ENCODE data around the gene CFAP65. TPM values are rescaled to one million over a fixed set of nuclear protein-coding genes. Genes with fewer than 3 reads are reported as not detected.

CFAP65 gene
- total and polyA plus RNA-seq, 9 of the 15 experiments (the other 6 are each of a cell fraction or from before 2014, with no cell fraction given) = not detected

DNA sequence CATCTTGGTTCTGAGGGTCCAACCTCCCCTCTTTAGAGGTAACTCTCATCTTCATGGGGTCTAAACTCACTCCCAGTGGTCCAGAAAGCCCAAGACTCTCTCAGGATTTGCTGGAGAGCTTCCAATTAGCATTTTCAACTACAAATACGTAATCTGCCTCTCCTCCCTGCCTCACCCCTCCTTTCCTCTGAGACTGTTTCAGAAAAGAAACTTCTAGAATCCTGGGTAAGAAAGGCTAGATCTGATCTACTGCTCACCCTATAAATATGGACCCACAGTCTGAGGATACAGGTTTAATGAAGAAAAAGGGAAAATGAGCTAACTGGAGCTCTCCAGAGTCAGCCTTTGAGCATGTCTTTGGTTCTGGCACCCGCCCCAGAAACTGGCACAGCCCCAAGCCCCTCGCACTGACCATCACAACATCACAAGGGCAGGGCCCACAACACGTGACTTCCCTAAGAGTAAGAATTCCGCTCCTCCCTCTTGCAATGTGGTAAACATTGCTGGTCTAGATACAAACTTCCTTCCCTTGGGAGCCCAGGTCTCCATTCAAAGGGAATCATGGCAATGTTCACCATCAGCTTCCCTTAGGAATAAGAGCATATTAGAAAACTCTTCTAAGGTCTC is 41.1 kb upstream of the CFAP65 start:
- Histone ChIP-seq H2AFZ (ENCODE audit: low read depth, low read length) (no peak overlapping the region), H3K27me3 (ENCODE audit: control insufficient read depth in 2 of 2, insufficient read depth in 2 of 2, low read length in 2 of 2) (no peaks in the 10 kb centered on the region), H3K4me2 (ENCODE audit: insufficient read depth, low read length) (no peak overlapping the region), H3K79me2 (ENCODE audit: control insufficient read depth, insufficient read depth, low read length) (no peaks in the 10 kb centered on the region), H3K9ac (ENCODE audit: insufficient read depth in 1 of 2, low read depth in 2 of 2, low read length in 2 of 2) (no peak overlapping the region), H3K4me1 (replicated peaks in 1 of 2; ENCODE audit: control insufficient read depth in 2 of 2, insufficient read depth in 2 of 2, low read length in 2 of 2) (0 out of 5 replicates have a peak, but pooled peaks cover 0 to 2% of the 10 kb centered on the region in 2 experiments), H4K20me1 (replicated peaks; ENCODE audit: control insufficient read depth, insufficient read depth, low read length) (no peaks in the 10 kb centered on the region; the same call in 1 of the 2 replicates), H3K9me1 (ENCODE audit: control insufficient read depth, insufficient read depth, low read length) (peaks cover 2% of the 10 kb centered on the region), H3K9me3 (replicated peaks; ENCODE audit: control insufficient read depth, insufficient read depth, low read depth, low read length) (no peaks in the 10 kb centered on the region), H3K27ac (ENCODE audit: extremely low read depth, low read depth, low read length) (no peak overlapping the region), H3K4me3 (no peak overlapping the region), H3K36me3 (ENCODE audit: control insufficient read depth, insufficient read depth, low read length) (no peaks in the 10 kb centered on the region)
- in situ Hi-C loops (cut with MboI) (no loop called here), intact Hi-C loops (cut with micrococcal nuclease) (no loop called here)
- ATAC-seq = no peak
- no TSS peak for BruUV-seq (replicated peaks)
- POLR2A ChIA-PET = no interaction called here
- CTCF ChIA-PET (ENCODE audit: low intra/inter-chr PET ratio) = no interaction called here
- TF ChIP-seq USF2 (CRISPR knock-in tag; IDR thresholded peaks at IDR 0.05) = peak; percentile 33
- no peak for TF ChIP-seq NFE2 (IDR thresholded peaks at IDR 0.05; ENCODE audit: low read depth)
- no peak for TF ChIP-seq SMC3 (conservative IDR thresholded peaks at IDR 0.05; ENCODE audit: insufficient read depth, low read depth, low read length)
- no peak for TF ChIP-seq TAF1 (IDR thresholded peaks at IDR 0.05; ENCODE audit: control insufficient read depth, extremely low read depth, insufficient read depth, low read length, severe bottlenecking)
- no peak for DNase-seq (ENCODE audit: extremely low read depth in 1 of 4, low spot score in 3 of 4)
- FAIRE-seq = no peak
- WGBS (ENCODE audit: insufficient coverage, low coverage, missing lambda C conversion rate) = 25% methylated on average over 4 of the region's 5 CpGs

Data from K562 (cell line).